GM13977 (cell line): ENCODE data around the gene WDFY3.

Experiments
- DNase-seq: peaks from one replicate; pipeline ENCODE4 v3.0.0; 2012; ENCODE audit warnings: low spot score
- CTCF ChIP-seq: IDR thresholded peaks from 2 replicates; pipeline ENCODE4 v1.5.1; 2012; ENCODE audit warnings: mild to moderate bottlenecking, control low read depth; ENCODE audit not compliant: insufficient read depth; ENCODE audit errors: extremely low read depth, missing control alignments
- in situ Hi-C: fragments of 300-500 bp; cut with MboI; formaldehyde crosslinking; loops from one replicate; pipeline ENCODE4 v1.12.0; 2022; ENCODE audit warnings: low sequenced_read_pairs, low pct_unique_long_range_greater_than_20kb, mixed read lengths, inconsistent platforms; ENCODE audit not compliant: unreplicated experiment

The WDFY3 gene

GRCh38 chr4:84905646-84906045 lies 60.8 kb downstream of the WDFY3 start:
- in situ Hi-C loops = no loop called here
- TF ChIP-seq CTCF = no peak

GRCh38 chr4:84901740-84902281 lies 64.7 kb downstream of the WDFY3 start:
- in situ Hi-C loops = no loop called here
- TF ChIP-seq CTCF = no peak
- DNase-seq = no peak

More at GRCh38 chr4:84905646-84906045, 60.8 kb downstream of the WDFY3 start:
- no peak for DNase-seq

GRCh38 chr4:84901173-84901572 lies 65.3 kb downstream of the WDFY3 start:
- no peak for TF ChIP-seq CTCF
- in situ Hi-C loops = no loop called here
- no peak for DNase-seq

GRCh38 chr4:84899616-84900015 lies 66.9 kb downstream of the WDFY3 start:
- no peak for TF ChIP-seq CTCF
- in situ Hi-C loops = no loop called here
- DNase-seq = no peak

DNA sequence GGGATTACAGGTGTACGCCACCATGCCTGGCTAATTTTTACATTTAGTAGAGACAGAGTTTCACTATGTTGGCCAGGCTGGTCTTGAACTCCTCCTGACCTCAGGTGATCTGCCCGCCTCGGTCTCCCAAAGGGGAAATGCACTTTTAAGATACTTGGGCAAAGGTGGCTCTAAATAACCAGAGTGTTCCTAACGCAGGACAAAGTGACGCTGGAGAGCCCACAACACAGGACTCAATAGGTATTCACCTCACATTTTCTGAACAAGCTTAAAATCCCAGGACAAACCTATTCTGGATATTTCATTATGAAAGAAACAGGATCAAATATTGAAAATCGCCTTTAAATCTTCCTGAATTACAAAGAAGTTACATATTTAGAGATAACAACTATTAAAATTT lies 69.0 kb downstream of the WDFY3 start:
- DNase-seq = no peak
- in situ Hi-C loops = no loop called here
- no peak for TF ChIP-seq CTCF

DNA sequence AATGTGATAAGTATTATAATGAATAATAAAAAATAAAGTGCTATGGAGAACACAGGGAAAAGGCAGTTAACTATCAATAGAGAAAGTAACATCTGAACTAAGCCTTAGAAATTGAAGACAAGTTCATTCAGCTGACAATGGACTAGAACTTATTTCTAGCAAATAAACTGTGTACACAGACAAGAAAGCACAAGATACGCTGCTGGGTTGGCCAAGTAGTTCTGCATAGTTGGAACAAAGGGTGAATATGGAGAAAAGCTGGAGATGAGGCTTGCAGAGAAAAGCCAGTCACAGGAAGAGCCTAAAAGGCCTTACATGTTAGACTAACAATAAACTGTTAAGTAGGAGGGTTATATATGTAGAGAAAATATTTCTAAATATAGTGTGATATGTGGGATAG lies 71.2 kb downstream of the WDFY3 start:
- in situ Hi-C loops = no loop called here
- no peak for DNase-seq
- TF ChIP-seq CTCF = no peak

DNA sequence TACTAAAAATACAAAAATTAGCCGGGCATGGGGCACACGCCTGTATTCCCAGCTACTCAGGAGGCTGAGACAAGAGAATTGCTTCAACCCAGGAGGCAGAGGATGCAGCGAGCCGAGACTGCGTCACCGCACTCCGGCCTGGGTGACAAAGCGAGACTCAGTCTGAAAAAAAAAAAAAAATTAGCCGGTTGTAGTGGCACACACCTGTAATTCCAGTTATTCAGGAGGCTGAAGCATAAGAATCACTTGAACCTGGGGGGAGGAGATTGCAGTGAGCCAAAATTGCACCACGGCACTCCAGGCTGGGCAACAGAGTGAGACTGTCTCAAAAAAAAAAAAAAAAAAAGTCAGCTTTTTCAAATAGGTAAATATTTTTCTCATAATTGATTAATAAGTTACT lies 71.9 kb downstream of the WDFY3 start:
- TF ChIP-seq CTCF = no peak
- no peak for DNase-seq
- in situ Hi-C loops = no loop called here
